Naive thymus-derived CD4-positive, alpha-beta T cell (primary cell): ENCODE measurements around the gene KRT4. TPM values are rescaled to one million over a fixed set of nuclear protein-coding genes. Genes with fewer than 3 reads are reported as not detected.

Experiments
- ATAC-seq: fragments of 150-1000 bp; cut with Tn5 transposase; 2 replicates; pipeline ENCODE4 v1.10.0; 2021; ENCODE audit warnings: mild to moderate bottlenecking, moderate library complexity
- CTCF ChIA-PET: fragments of 350-600 bp; sonication (Branson Sonifier 250); formaldehyde crosslinking; loops from one replicate; lab custom pipeline; 2021; ENCODE audit warnings: antibody characterized with exemption; lab: Charles Lee
- POLR2A ChIA-PET: fragments of 350-600 bp; sonication (Branson Sonifier 250); formaldehyde crosslinking; loops from one replicate; lab custom pipeline; 2021; ENCODE audit warnings: antibody characterized with exemption, inconsistent platforms; lab: Charles Lee
- DNase-seq, 9 donors: peaks; one replicate each; pipeline versions ENCODE4 v3.0.0 to v3.0.0-alpha.2; 2020 to 2022; ENCODE audit warnings: mixed read lengths in 1 of 9
- H3K27ac ChIP-seq: one replicate; pipeline ENCODE4 v1.7.0; 2013; ENCODE audit warnings: mild to moderate bottlenecking, low read depth, low read length, moderate library complexity
- H3K27me3 ChIP-seq, 2 donors: one replicate each; pipeline ENCODE4 v1.7.0; 2013; ENCODE audit warnings: low read length in 2 of 2, mild to moderate bottlenecking in 2 of 2, moderate library complexity in 2 of 2; ENCODE audit not compliant: control insufficient read depth in 2 of 2, insufficient read depth in 2 of 2
- H3K36me3 ChIP-seq, 3 experiments: 1 replicate in 2 of 3; 2 replicates in 1 of 3; pipeline ENCODE4 v1.7.0; 2013; ENCODE audit warnings: low read length in 3 of 3, mild to moderate bottlenecking in 3 of 3, moderate library complexity in 1 of 3; ENCODE audit not compliant: insufficient read depth in 3 of 3, control insufficient read depth in 2 of 3
- H3K4me1 ChIP-seq, 2 donors: one replicate each; pipeline ENCODE4 v1.7.0; 2013; ENCODE audit warnings: low read length in 2 of 2, mild to moderate bottlenecking in 2 of 2, moderate library complexity in 1 of 2; ENCODE audit not compliant: control insufficient read depth in 2 of 2, insufficient read depth in 2 of 2
- H3K4me3 ChIP-seq: 2 replicates; pipeline ENCODE4 v1.7.0; 2013; ENCODE audit warnings: mild to moderate bottlenecking, low read length
- H3K9me3 ChIP-seq, 3 experiments: 1 replicate in 2 of 3; 2 replicates in 1 of 3; pipeline ENCODE4 v1.7.0; 2013; ENCODE audit warnings: low read length in 3 of 3; ENCODE audit not compliant: control insufficient read depth in 2 of 3
- H3K27ac Mint-ChIP-seq, 9 donors: one replicate each; pipeline ENCODE4 v1.8.0; 2020 to 2022; ENCODE audit warnings: mixed read lengths in 9 of 9, mild to moderate bottlenecking in 8 of 9, moderate library complexity in 5 of 9, inconsistent platforms in 2 of 9
- H3K27me3 Mint-ChIP-seq, 5 donors: one replicate each; pipeline ENCODE4 v1.8.0; 2021 to 2022; ENCODE audit warnings: mixed read lengths in 5 of 5, mild to moderate bottlenecking in 1 of 5
- H3K36me3 Mint-ChIP-seq, 5 donors: one replicate each; pipeline ENCODE4 v1.8.0; 2020 to 2022; ENCODE audit warnings: mixed read lengths in 5 of 5, mild to moderate bottlenecking in 3 of 5, inconsistent platforms in 1 of 5
- H3K4me1 Mint-ChIP-seq, 7 donors: one replicate each; pipeline ENCODE4 v1.8.0; 2020 to 2022; ENCODE audit warnings: mixed read lengths in 7 of 7, mild to moderate bottlenecking in 3 of 7, inconsistent platforms in 1 of 7
- H3K4me3 Mint-ChIP-seq, 10 donors: one replicate each; pipeline ENCODE4 v1.8.0; 2020 to 2022; ENCODE audit warnings: mild to moderate bottlenecking in 10 of 10, mixed read lengths in 10 of 10, moderate library complexity in 6 of 10, inconsistent platforms in 2 of 10
- H3K9me3 Mint-ChIP-seq, 11 donors: one replicate each; pipeline ENCODE4 v1.8.0; 2020 to 2022; ENCODE audit warnings: mixed read lengths in 11 of 11, mild to moderate bottlenecking in 4 of 11, inconsistent platforms in 1 of 11, moderate library complexity in 1 of 11
- intact Hi-C, 2 donors: fragments of 100-400 bp; cut with micrococcal nuclease; formaldehyde crosslinking; loops; one replicate each; pipeline ENCODE4 v1.15.1; 2023
- polyA plus RNA-seq, 2 donors: library from polyadenylated mRNA; unstranded; fragments of 300-500 nt; fragmentation: Illumina TruSeq; gene quantifications; one replicate each; pipeline ENCODE4 v1.2.3, GENCODE V29; 2021
- total RNA-seq, 6 experiments: library from RNA in 5 of 6; stranded (reverse) in 5 of 6; gene quantifications; 1 replicate in 5 of 6; 2 replicates in 1 of 6; pipeline ENCODE4 v1.2.3 and lab custom pipeline; 2021 to 2026

Gene KRT4
- total and polyA plus RNA-seq, 7 experiments from 2014 or later: not detected

DNA sequence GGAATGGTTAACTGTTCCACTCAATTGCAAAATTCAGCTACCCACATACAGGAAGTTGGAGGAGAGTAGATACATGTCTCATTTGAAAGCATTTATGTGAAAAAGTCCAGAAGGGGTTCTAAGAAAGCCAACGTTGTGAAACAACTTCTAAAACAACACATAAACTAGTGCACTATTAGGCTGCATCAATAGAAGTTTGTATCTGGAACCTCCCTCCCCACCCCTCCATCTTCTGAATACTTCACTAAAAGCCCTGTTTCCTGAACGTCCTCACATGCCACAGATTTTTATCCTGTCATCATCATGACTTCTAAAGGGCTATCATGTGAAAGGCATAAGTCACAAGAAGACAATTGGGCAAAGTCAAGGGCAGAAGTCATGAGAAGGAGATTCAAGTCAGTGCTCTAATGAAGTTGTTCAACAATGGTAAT is 14.7 kb upstream of the KRT4 start:
- intact Hi-C loops: no loop called here
- no peak for ATAC-seq
- H3K27me3 Mint-ChIP-seq: no peaks in the 10 kb centered on the region
- Histone ChIP-seq H3K4me1 (no peaks in the 10 kb centered on the region), H3K27ac (no peak overlapping the region), H3K9me3 (no peaks in the 10 kb centered on the region), H3K4me3 (no peak overlapping the region), H3K27me3 (no peaks in the 10 kb centered on the region), H3K36me3 (no peaks in the 10 kb centered on the region)
- DNase-seq: no peak
- H3K27ac Mint-ChIP-seq: peak overlapping the region in 3 of 9 donors; percentile 0 to 40 (median 3)
- H3K4me1 Mint-ChIP-seq: peaks cover 1 to 15% (median 12%) of the 10 kb centered on the region in 7 donors
- no peaks in the 10 kb centered on the region for H3K36me3 Mint-ChIP-seq
- ChIA-PET POLR2A (no interaction called here), CTCF (interaction anchor here (0.8 to 2.0 kb wide), 2 partner anchors 10 to 243 kb away, joined by 3 to 10 read pairs; no protein-coding TSS in a partner anchor)
- peaks cover 0 to 4% (median 0%) of the 10 kb centered on the region in 11 donors for H3K9me3 Mint-ChIP-seq
- no peak overlapping the region for H3K4me3 Mint-ChIP-seq

- intact Hi-C loops: no loop called here
- no peak for ATAC-seq
- Histone ChIP-seq H3K27me3 (no peaks in the 10 kb centered on the region), H3K4me3 (no peak overlapping the region), H3K4me1 (no peaks in the 10 kb centered on the region), H3K27ac (no peak overlapping the region), H3K9me3 (no peaks in the 10 kb centered on the region), H3K36me3 (no peaks in the 10 kb centered on the region)
- DNase-seq: no peak
- Mint-ChIP-seq H3K4me3 (no peak overlapping the region), H3K9me3 (peaks cover 0 to 4% (median 0%) of the 10 kb centered on the region in 11 donors), H3K4me1 (peaks cover 1 to 15% (median 12%) of the 10 kb centered on the region in 7 donors), H3K36me3 (no peaks in the 10 kb centered on the region), H3K27me3 (no peaks in the 10 kb centered on the region), H3K27ac (peak overlapping the region in 2 of 9 donors; percentile 0 to 40)
- CTCF ChIA-PET: interaction anchor here (0.8 to 2.0 kb wide), 2 partner anchors 10 to 242 kb away, joined by 3 to 10 read pairs; no protein-coding TSS in a partner anchor
- POLR2A ChIA-PET: no interaction called here
These were observed 14.2 kb upstream of the KRT4 start for GRCh38 chr12:52828156-52828555.

- ATAC-seq: no peak
- H3K9me3 ChIP-seq: no peaks in the 10 kb centered on the region
- Mint-ChIP-seq H3K36me3 (no peaks in the 10 kb centered on the region), H3K4me1 (peaks cover 1 to 15% (median 12%) of the 10 kb centered on the region in 7 donors), H3K9me3 (peaks cover 0 to 4% (median 0%) of the 10 kb centered on the region in 11 donors), H3K4me3 (no peak overlapping the region), H3K27me3 (no peaks in the 10 kb centered on the region), H3K27ac (no peak overlapping the region)
- POLR2A ChIA-PET: no interaction called here
- no peaks in the 10 kb centered on the region for H3K27me3 ChIP-seq
- no peak overlapping the region for H3K27ac ChIP-seq
- no peaks in the 10 kb centered on the region for H3K4me1 ChIP-seq
- DNase-seq: no peak
- no peaks in the 10 kb centered on the region for H3K36me3 ChIP-seq
- intact Hi-C loops: no loop called here
- CTCF ChIA-PET: interaction anchor here (0.8 kb wide), 1 partner anchor 11 kb away, joined by 3 read pairs; no protein-coding TSS in a partner anchor
- no peak overlapping the region for H3K4me3 ChIP-seq
These were observed 13.7 kb upstream of the KRT4 start for GRCh38 chr12:52827499-52828090.

- H3K36me3 Mint-ChIP-seq: no peaks in the 10 kb centered on the region
- ATAC-seq: no peak
- no peak for DNase-seq
- H3K36me3 ChIP-seq: no peaks in the 10 kb centered on the region
- H3K9me3 Mint-ChIP-seq: peaks cover 0 to 4% (median 0%) of the 10 kb centered on the region in 11 donors
- intact Hi-C loops: no loop called here
- CTCF ChIA-PET: interaction anchor here (1.2 kb wide), 1 partner anchor 241 kb away, joined by 3 read pairs; no protein-coding TSS in a partner anchor
- H3K27ac Mint-ChIP-seq: peak overlapping the region in 1 of 9 donors; percentile 14
- H3K9me3 ChIP-seq: no peaks in the 10 kb centered on the region
- H3K4me3 Mint-ChIP-seq: no peak overlapping the region
- H3K27ac ChIP-seq: no peak overlapping the region
- POLR2A ChIA-PET: interaction anchor here (0.6 kb wide), 1 partner anchor 9 kb away, joined by 3 read pairs; no protein-coding TSS in a partner anchor
- H3K27me3 ChIP-seq: no peaks in the 10 kb centered on the region
- no peaks in the 10 kb centered on the region for H3K4me1 ChIP-seq
- H3K27me3 Mint-ChIP-seq: no peaks in the 10 kb centered on the region
- H3K4me1 Mint-ChIP-seq: peaks cover 4 to 19% (median 12%) of the 10 kb centered on the region in 7 donors
- no peak overlapping the region for H3K4me3 ChIP-seq
These were observed 12.9 kb upstream of the KRT4 start for GRCh38 chr12:52826611-52827498.

DNA sequence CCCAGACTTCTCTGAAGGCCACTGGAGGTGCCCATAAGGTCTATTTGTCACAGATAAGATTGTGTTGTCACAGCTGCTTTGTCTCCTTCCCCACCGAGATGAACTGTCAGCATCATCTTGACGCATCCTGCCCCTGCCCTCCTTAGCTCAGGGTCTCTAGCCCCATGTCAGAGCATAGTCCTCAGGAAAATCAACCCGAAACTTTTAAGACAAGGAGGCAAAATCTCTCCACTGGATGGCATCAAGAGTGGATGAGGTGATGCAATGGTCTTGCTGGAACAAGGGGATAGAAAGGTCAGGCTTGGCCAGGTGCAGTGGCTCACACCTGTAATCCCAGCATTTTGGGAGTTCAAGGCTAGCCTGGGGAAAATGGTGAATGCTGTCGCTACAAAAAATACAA is 12.0 kb upstream of the KRT4 start:
- ChIA-PET POLR2A (interaction anchor here (0.6 kb wide), 1 partner anchor 8 kb away, joined by 3 read pairs; no protein-coding TSS in a partner anchor), CTCF (interaction anchor here (0.5 to 1.2 kb wide), 2 partner anchors 240 to 258 kb away, joined by 3 read pairs; no protein-coding TSS in a partner anchor)
- Histone ChIP-seq H3K4me1 (no peaks in the 10 kb centered on the region), H3K36me3 (no peaks in the 10 kb centered on the region), H3K27me3 (no peaks in the 10 kb centered on the region), H3K27ac (no peak overlapping the region), H3K9me3 (no peaks in the 10 kb centered on the region), H3K4me3 (no peak overlapping the region)
- H3K4me1 Mint-ChIP-seq: peaks cover 4 to 27% (median 12%) of the 10 kb centered on the region in 7 donors
- no peak overlapping the region for H3K4me3 Mint-ChIP-seq
- H3K27me3 Mint-ChIP-seq: peaks cover 0 to 3% (median 0%) of the 10 kb centered on the region in 5 donors
- DNase-seq (no peak), ATAC-seq (no peak)
- intact Hi-C loops: no loop called here
- H3K9me3 Mint-ChIP-seq: peaks cover 0 to 4% (median 0%) of the 10 kb centered on the region in 11 donors
- H3K27ac Mint-ChIP-seq: peak overlapping the region in 2 of 9 donors; percentile 9 to 57
- no peaks in the 10 kb centered on the region for H3K36me3 Mint-ChIP-seq

- no peak overlapping the region for H3K4me3 ChIP-seq
- Mint-ChIP-seq H3K9me3 (peaks cover 0 to 2% (median 0%) of the 10 kb centered on the region in 11 donors), H3K27me3 (peaks cover 0 to 5% (median 0%) of the 10 kb centered on the region in 5 donors), H3K4me3 (no peak overlapping the region), H3K4me1 (peaks cover 3 to 27% (median 12%) of the 10 kb centered on the region in 7 donors), H3K36me3 (no peaks in the 10 kb centered on the region), H3K27ac (peak overlapping the region in 1 of 9 donors; percentile 9)
- H3K36me3 ChIP-seq: no peaks in the 10 kb centered on the region
- ATAC-seq (no peak), DNase-seq (no peak)
- H3K27me3 ChIP-seq: no peaks in the 10 kb centered on the region
- H3K9me3 ChIP-seq: no peaks in the 10 kb centered on the region
- POLR2A ChIA-PET: no interaction called here
- intact Hi-C loops: no loop called here
- no peak overlapping the region for H3K27ac ChIP-seq
- CTCF ChIA-PET: no interaction called here
- no peaks in the 10 kb centered on the region for H3K4me1 ChIP-seq
These were observed 11.0 kb upstream of the KRT4 start for GRCh38 chr12:52824741-52825410.
